ENCODE measurements around the gene C4A. TPM values are rescaled to one million over a fixed set of nuclear protein-coding genes. Genes with fewer than 3 reads are reported as not detected.

C4A gene
- total and polyA plus RNA-seq, 2 of the 13 experiments (the other 11 are each of a cell fraction or from before 2014, with no cell fraction given) = 165 to 478 TPM

GRCh38 chr6:31958741-31959739, 22.8 kb upstream of the C4A start, which contains the start of the genes NELFE and SKIC2 (continued):
- TF ChIP-seq ZNF138 (CRISPR knock-in tag; IDR thresholded peaks at IDR 0.05; ENCODE audit: low read depth) = 0 out of 2 replicates have a peak, but pooled peaks have one; percentile 41
- TF ChIP-seq ATF4 (CRISPR knock-in tag; IDR thresholded peaks at IDR 0.05) = peak in 1 of 2 experiments; percentile 51; a peak in 1 of 4 replicates
- TF ChIP-seq TOPORS (CRISPR knock-in tag; IDR thresholded peaks at IDR 0.05) = no peak; the same call in 1 of the 2 replicates
- peak; percentile 75; the same call in 1 of the 2 replicates for TF ChIP-seq SIN3B (IDR thresholded peaks at IDR 0.05; ENCODE audit: low read length)
- no peak for TF ChIP-seq PCBP2 (optimal IDR thresholded peaks at IDR 0.05; ENCODE audit: low read depth, low read length, poor library complexity, severe bottlenecking)
- no peak; the same call in 1 of the 2 replicates for TF ChIP-seq ZNF414 (CRISPR knock-in tag; IDR thresholded peaks at IDR 0.05)
- no peak for TF ChIP-seq ZNF367 (CRISPR knock-in tag; IDR thresholded peaks at IDR 0.05; ENCODE audit: borderline replicate concordance)
- TF ChIP-seq ARHGAP35 (CRISPR knock-in tag; IDR thresholded peaks at IDR 0.05; ENCODE audit: borderline replicate concordance) = peak; percentile 64; the same call in 1 of the 2 replicates
- TF ChIP-seq IRX3 (CRISPR knock-in tag; IDR thresholded peaks at IDR 0.05; ENCODE audit: borderline replicate concordance, low read depth) = no peak
- TF ChIP-seq SSRP1 (CRISPR knock-in tag; IDR thresholded peaks at IDR 0.05) = no peak
- peak; percentile 74 for TF ChIP-seq ZFX (CRISPR knock-in tag; IDR thresholded peaks at IDR 0.05; ENCODE audit: low read depth)
- TF ChIP-seq ZSCAN30 (CRISPR knock-in tag; IDR thresholded peaks at IDR 0.05) = no peak
- no peak for TF ChIP-seq ZNF841 (CRISPR knock-in tag; IDR thresholded peaks at IDR 0.05; ENCODE audit: borderline replicate concordance)
- TF ChIP-seq ZNF326 (CRISPR knock-in tag; IDR thresholded peaks at IDR 0.05; ENCODE audit: borderline replicate concordance) = no peak
- TF ChIP-seq NKX3-1 (CRISPR knock-in tag; IDR thresholded peaks at IDR 0.05) = peak; percentile 86
- TF ChIP-seq STAT6 (CRISPR knock-in tag; IDR thresholded peaks at IDR 0.05; ENCODE audit: borderline replicate concordance) = no peak; the same call in 1 of the 2 replicates
- TF ChIP-seq FOXP1 (IDR thresholded peaks at IDR 0.05) = no peak
- no peak for TF ChIP-seq FOXP1 (CRISPR knock-in tag; IDR thresholded peaks at IDR 0.05)
- no peak for TF ChIP-seq TERF1 (CRISPR knock-in tag; IDR thresholded peaks at IDR 0.05)
- peak; percentile 90 for TF ChIP-seq MED1 (CRISPR knock-in tag; IDR thresholded peaks at IDR 0.05)
- TF ChIP-seq YEATS4 (CRISPR knock-in tag; IDR thresholded peaks at IDR 0.05; ENCODE audit: borderline replicate concordance) = peak; percentile 93
- TF ChIP-seq JARID2 (CRISPR knock-in tag; IDR thresholded peaks at IDR 0.05; ENCODE audit: insufficient replicate concordance) = no peak
- TF ChIP-seq RBFOX2 (IDR thresholded peaks at IDR 0.05; ENCODE audit: low read depth, low read length) = peak; percentile 89
- TF ChIP-seq ZC3H13 (CRISPR knock-in tag; IDR thresholded peaks at IDR 0.05) = 0 out of 2 replicates have a peak, but pooled peaks have one; percentile 83

Measured in HepG2 (cell line).